WTC11 (cell line): ENCODE measurements around the gene NEURL3. TPM values are rescaled to one million over a fixed set of nuclear protein-coding genes. Genes with fewer than 3 reads are reported as not detected.

Experiments used
- ATAC-seq: fragments of 200-7000 bp; cut with Tn5 transposase; 2 replicates; pipeline ENCODE4 v1.10.0; 2021; ENCODE audit warnings: mild to moderate bottlenecking, moderate library complexity
- CTCF ChIA-PET: fragments of 300-600 bp; sonication (Branson Sonifier 250); formaldehyde crosslinking; loops from one replicate; lab custom pipeline; 2021; ENCODE audit warnings: antibody characterized with exemption; lab: Charles Lee
- POLR2A ChIA-PET: fragments of 350-600 bp; sonication (Branson Sonifier 250); formaldehyde crosslinking; loops from one replicate; lab custom pipeline; 2021; ENCODE audit warnings: antibody characterized with exemption; lab: Charles Lee
- DNase-seq: peaks from one replicate; pipeline ENCODE4 v3.0.0; 2021; ENCODE audit warnings: low spot score
- H3K27ac Mint-ChIP-seq: 2 replicates; pipeline ENCODE4 v1.8.0; 2021; ENCODE audit warnings: mixed read lengths
- H3K27me3 Mint-ChIP-seq: 2 replicates; pipeline ENCODE4 v1.8.0; 2021; ENCODE audit warnings: low read depth, mild to moderate bottlenecking, moderate library complexity, mixed read lengths
- H3K36me3 Mint-ChIP-seq: 2 replicates; pipeline ENCODE4 v1.8.0; 2021; ENCODE audit warnings: mixed read lengths
- H3K4me1 Mint-ChIP-seq: 2 replicates; pipeline ENCODE4 v1.8.0; 2022; ENCODE audit warnings: mixed read lengths
- H3K4me3 Mint-ChIP-seq: 2 replicates; pipeline ENCODE4 v1.8.0; 2021; ENCODE audit warnings: mild to moderate bottlenecking, moderate library complexity, mixed read lengths
- H3K9me3 Mint-ChIP-seq: 2 replicates; pipeline ENCODE4 v1.8.0; 2021; ENCODE audit warnings: mixed read lengths
- ATF1 ChIP-seq: sonication (generic); formaldehyde crosslinking; IDR thresholded peaks from 2 replicates; pipeline ENCODE4 v1.8.1; 2023; ENCODE audit warnings: mild to moderate bottlenecking, moderate library complexity, missing genetic modification reagents
- FOXP1 ChIP-seq: sonication (generic); formaldehyde crosslinking; IDR thresholded peaks from 2 replicates; pipeline ENCODE4 v1.8.0; 2022; ENCODE audit warnings: missing genetic modification reagents, mild to moderate bottlenecking, moderate library complexity, borderline replicate concordance
- GABPB1 ChIP-seq: sonication (generic); formaldehyde crosslinking; IDR thresholded peaks from 2 replicates; pipeline ENCODE4 v1.8.1; 2023; ENCODE audit warnings: mild to moderate bottlenecking, missing genetic modification reagents
- GRHL2 ChIP-seq: fragments of 250-450 bp; sonication (Bioruptor Pico); IDR thresholded peaks from 2 replicates; pipeline ENCODE4 v1.8.0; 2022; ENCODE audit warnings: mild to moderate bottlenecking, moderate library complexity; ENCODE audit not compliant: insufficient replicate concordance, severe bottlenecking
- JAZF1 ChIP-seq: fragments of 250-450 bp; sonication (Bioruptor Pico); IDR thresholded peaks from 2 replicates; pipeline ENCODE4 v1.9.0; 2021; ENCODE audit warnings: moderate library complexity, mild to moderate bottlenecking, inconsistent platforms
- MXD4 ChIP-seq: fragments of 250-450 bp; sonication (Bioruptor Pico); IDR thresholded peaks from 2 replicates; pipeline ENCODE4 v1.8.0; 2021; ENCODE audit warnings: mild to moderate bottlenecking, moderate library complexity, borderline replicate concordance
- NFATC4 ChIP-seq: fragments of 250-450 bp; sonication (Bioruptor Pico); IDR thresholded peaks from 2 replicates; pipeline ENCODE4 v1.9.0; 2021; ENCODE audit warnings: mild to moderate bottlenecking
- NR2C2 ChIP-seq: sonication (generic); formaldehyde crosslinking; IDR thresholded peaks from 2 replicates; pipeline ENCODE4 v1.8.0; 2022; ENCODE audit warnings: mild to moderate bottlenecking, missing genetic modification reagents
- PRRX2 ChIP-seq: fragments of 250-450 bp; sonication (Bioruptor Pico); IDR thresholded peaks from 2 replicates; pipeline ENCODE4 v1.8.0; 2021; ENCODE audit warnings: mild to moderate bottlenecking
- SOX15 ChIP-seq: fragments of 250-450 bp; sonication (Bioruptor Pico); IDR thresholded peaks from 2 replicates; pipeline ENCODE4 v1.9.0; 2021; ENCODE audit warnings: mild to moderate bottlenecking
- SP1 ChIP-seq: sonication (generic); formaldehyde crosslinking; conservative IDR thresholded peaks from 2 replicates; pipeline ENCODE4 v1.8.1; 2022; ENCODE audit warnings: missing genetic modification reagents
- TCF7 ChIP-seq: sonication (generic); formaldehyde crosslinking; IDR thresholded peaks from 2 replicates; pipeline ENCODE4 v1.8.0; 2022; ENCODE audit warnings: mild to moderate bottlenecking, low read depth, missing genetic modification reagents, moderate library complexity
- TEAD4 ChIP-seq: sonication (generic); formaldehyde crosslinking; IDR thresholded peaks from 2 replicates; pipeline ENCODE4 v1.8.0; 2022; ENCODE audit warnings: mild to moderate bottlenecking, missing genetic modification reagents
- TP53 ChIP-seq: sonication (generic); formaldehyde crosslinking; IDR thresholded peaks from 2 replicates; pipeline ENCODE4 v1.8.1; 2023; ENCODE audit warnings: mild to moderate bottlenecking, missing genetic modification reagents
- ZNF138 ChIP-seq: sonication (generic); formaldehyde crosslinking; conservative IDR thresholded peaks from 2 replicates; pipeline ENCODE4 v1.8.1; 2022; ENCODE audit warnings: mild to moderate bottlenecking, moderate library complexity, missing genetic modification reagents
- ZNF232 ChIP-seq: sonication (generic); formaldehyde crosslinking; IDR thresholded peaks from 2 replicates; pipeline ENCODE4 v1.8.0; 2022; ENCODE audit warnings: mild to moderate bottlenecking, missing genetic modification reagents
- ZNF416 ChIP-seq: fragments of 250-450 bp; sonication (Bioruptor Pico); IDR thresholded peaks from 2 replicates; pipeline ENCODE4 v1.9.0; 2021; ENCODE audit warnings: mild to moderate bottlenecking, inconsistent platforms
- total RNA-seq: library from RNA; stranded (reverse); gene quantifications from 3 replicates; pipeline ENCODE4 v1.2.3, GENCODE V29; 2021
- TF ChIP-seq, protein P1 (sequence below): fragments of 250-450 bp; sonication (Bioruptor Pico); IDR thresholded peaks from 2 replicates; pipeline ENCODE4 v1.9.0; 2021; ENCODE audit warnings: moderate library complexity, mild to moderate bottlenecking, inconsistent platforms, borderline replicate concordance
- TF ChIP-seq, protein P2 (sequence below): sonication (generic); formaldehyde crosslinking; IDR thresholded peaks from 2 replicates; pipeline ENCODE4 v1.8.1; 2022; ENCODE audit warnings: missing genetic modification reagents, borderline replicate concordance
- TF ChIP-seq, protein P3 (sequence below): fragments of 250-450 bp; sonication (Bioruptor Pico); conservative IDR thresholded peaks from 2 replicates; pipeline ENCODE4 v1.9.0; 2021; ENCODE audit warnings: mild to moderate bottlenecking
- TF ChIP-seq, protein P4 (sequence below): fragments of 250-450 bp; sonication (Bioruptor Pico); IDR thresholded peaks from 2 replicates; pipeline ENCODE4 v1.9.0; 2021; ENCODE audit warnings: mild to moderate bottlenecking, borderline replicate concordance
- TF ChIP-seq, protein P5 (sequence below): sonication (generic); formaldehyde crosslinking; IDR thresholded peaks from 2 replicates; pipeline ENCODE4 v1.8.0; 2022; ENCODE audit warnings: mild to moderate bottlenecking, missing genetic modification reagents
- TF ChIP-seq, protein P6 (sequence below): sonication (generic); formaldehyde crosslinking; conservative IDR thresholded peaks from 2 replicates; pipeline ENCODE4 v1.8.1; 2022; ENCODE audit warnings: mild to moderate bottlenecking, missing genetic modification reagents

Gene NEURL3
- total RNA-seq, 1 experiment from 2014 or later = not detected

DNA sequence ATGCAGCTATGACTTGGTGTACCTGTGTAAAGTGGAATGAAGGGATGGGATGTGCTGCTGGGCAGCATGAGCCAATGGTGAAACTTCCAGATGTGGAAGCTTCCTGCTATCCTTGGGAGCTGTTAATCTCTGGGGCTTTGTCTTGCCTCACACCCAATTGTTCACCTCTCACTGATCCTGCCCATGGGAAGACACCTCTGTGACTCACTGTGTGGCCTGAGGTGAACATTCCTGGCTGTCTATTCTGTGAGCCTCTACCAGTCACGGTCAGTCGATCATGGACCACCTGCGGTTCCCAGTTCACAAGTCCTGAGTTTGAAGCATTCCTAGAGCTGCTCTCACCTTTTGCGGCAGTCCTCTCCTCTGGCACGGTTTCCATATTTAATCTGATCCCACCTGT lies 12.1 kb downstream of the NEURL3 start:
- Mint-ChIP-seq H3K4me3 (no peak overlapping the region), H3K27me3 (peaks cover 4% of the 10 kb centered on the region; the same call in 1 of the 2 replicates), H3K36me3 (peaks cover 4% of the 10 kb centered on the region; the same call in 1 of the 2 replicates), H3K27ac (no peak overlapping the region), H3K9me3 (peaks cover 18% of the 10 kb centered on the region), H3K4me1 (peaks cover 1% of the 10 kb centered on the region; the same call in 1 of the 2 replicates)
- TF ChIP-seq TCF7 (CRISPR knock-in tag) = no peak
- TF ChIP-seq, protein P1, sequence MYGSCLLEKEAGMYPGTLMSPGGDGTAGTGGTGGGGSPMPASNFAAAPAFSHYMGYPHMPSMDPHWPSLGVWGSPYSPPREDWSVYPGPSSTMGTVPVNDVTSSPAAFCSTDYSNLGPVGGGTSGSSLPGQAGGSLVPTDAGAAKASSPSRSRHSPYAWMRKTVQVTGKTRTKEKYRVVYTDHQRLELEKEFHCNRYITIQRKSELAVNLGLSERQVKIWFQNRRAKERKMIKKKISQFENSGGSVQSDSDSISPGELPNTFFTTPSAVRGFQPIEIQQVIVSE (CRISPR knock-in tag) = no peak
- no peak for TF ChIP-seq TP53 (CRISPR knock-in tag)
- no peak for TF ChIP-seq ZNF232 (CRISPR knock-in tag)
- TF ChIP-seq, protein P2, sequence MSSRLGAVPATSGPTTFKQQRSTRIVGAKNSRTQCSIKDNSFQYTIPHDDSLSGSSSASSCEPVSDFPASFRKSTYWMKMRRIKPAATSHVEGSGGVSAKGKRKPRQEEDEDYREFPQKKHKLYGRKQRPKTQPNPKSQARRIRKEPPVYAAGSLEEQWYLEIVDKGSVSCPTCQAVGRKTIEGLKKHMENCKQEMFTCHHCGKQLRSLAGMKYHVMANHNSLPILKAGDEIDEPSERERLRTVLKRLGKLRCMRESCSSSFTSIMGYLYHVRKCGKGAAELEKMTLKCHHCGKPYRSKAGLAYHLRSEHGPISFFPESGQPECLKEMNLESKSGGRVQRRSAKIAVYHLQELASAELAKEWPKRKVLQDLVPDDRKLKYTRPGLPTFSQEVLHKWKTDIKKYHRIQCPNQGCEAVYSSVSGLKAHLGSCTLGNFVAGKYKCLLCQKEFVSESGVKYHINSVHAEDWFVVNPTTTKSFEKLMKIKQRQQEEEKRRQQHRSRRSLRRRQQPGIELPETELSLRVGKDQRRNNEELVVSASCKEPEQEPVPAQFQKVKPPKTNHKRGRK (CRISPR knock-in tag) = no peak
- TF ChIP-seq MXD4 = no peak
- no peak for TF ChIP-seq ZNF416 (CRISPR knock-in tag)
- no peak for TF ChIP-seq ZNF138 (CRISPR knock-in tag)
- TF ChIP-seq GABPB1 (CRISPR knock-in tag) = no peak
- TF ChIP-seq FOXP1 = no peak
- TF ChIP-seq PRRX2 (CRISPR knock-in tag) = no peak
- no peak for TF ChIP-seq NFATC4 (CRISPR knock-in tag)
- no peak for TF ChIP-seq NR2C2 (CRISPR knock-in tag)
- no peak for TF ChIP-seq JAZF1 (CRISPR knock-in tag)
- DNase-seq (peak; percentile 44), ATAC-seq (peak; percentile 72)
- POLR2A ChIA-PET = no interaction called here
- CTCF ChIA-PET = interaction anchor here (0.9 to 5.3 kb wide), 3 partner anchors 11 to 61 kb away, joined by 4 to 28 read pairs (median 4); no protein-coding TSS in a partner anchor

DNA sequence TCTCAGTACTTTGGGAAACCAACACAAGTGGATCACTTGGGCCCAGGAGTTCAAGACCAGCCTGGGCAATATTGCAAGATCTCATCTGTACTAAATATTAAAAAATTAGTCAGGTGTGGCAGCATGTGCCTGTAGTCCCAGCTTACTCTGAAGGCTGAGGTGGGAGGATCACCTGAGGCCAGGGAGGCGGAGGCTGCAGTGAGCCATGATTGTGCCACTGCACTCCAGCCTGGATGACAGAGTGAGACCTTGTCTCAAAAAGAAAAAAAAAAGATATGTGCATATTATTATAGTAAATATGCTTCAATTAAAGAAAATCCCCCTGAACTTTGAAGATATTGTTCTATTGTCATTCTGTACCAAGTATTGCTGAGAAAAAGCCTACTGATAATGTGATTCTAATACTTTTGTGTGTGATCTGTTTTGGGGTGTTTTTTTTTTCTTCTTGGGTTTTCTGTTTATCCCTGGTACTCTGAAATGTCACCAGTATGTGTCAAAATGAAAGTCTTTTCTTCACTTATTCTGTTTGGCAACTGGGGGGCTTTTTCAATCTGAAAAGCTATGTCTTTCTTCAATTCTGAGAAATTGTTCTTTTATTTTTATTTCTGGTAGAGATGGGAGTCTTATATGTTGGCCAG lies 13.2 kb downstream of the NEURL3 start:
- POLR2A ChIA-PET = no interaction called here
- TF ChIP-seq GRHL2 (CRISPR knock-in tag) (no peak), ATF1 (CRISPR knock-in tag) (no peak), NFATC4 (CRISPR knock-in tag) (no peak), TEAD4 (CRISPR knock-in tag) (no peak), SP1 (no peak), SOX15 (no peak), TCF7 (CRISPR knock-in tag) (no peak)
- TF ChIP-seq, protein P3, sequence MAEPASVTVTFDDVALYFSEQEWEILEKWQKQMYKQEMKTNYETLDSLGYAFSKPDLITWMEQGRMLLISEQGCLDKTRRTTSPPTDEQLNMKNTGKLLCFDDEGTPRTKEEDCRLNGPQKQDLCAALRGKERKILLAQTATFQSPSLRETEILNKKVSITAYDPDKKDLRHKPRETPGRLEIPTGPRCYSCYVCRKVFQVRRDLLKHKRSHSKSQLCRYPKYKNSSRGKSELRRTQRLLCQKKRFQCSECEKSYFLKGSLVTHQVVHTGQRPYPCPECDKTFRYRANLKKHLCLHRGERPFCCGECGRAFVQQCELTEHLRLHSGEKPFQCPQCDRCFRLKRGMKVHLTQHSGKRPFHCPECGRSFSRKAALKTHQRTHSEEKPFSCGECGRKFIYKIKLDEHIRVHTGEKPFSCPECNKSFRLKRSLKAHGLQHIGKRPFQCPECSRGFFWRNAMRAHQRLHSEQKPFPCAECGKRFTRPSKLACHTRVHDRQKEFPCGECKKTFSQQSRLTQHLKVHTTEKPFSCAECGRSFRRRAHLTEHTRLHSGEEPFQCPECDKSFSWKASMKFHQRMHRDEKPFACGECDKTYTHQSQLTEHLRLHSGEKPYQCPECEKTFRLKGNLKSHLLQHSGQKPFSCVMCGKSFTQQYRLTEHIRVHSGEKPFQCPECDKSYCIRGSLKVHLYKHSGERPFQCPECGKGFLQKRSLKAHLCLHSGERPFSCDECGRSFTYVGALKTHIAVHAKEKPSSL (CRISPR knock-in tag) = no peak
- TF ChIP-seq, protein P4, sequence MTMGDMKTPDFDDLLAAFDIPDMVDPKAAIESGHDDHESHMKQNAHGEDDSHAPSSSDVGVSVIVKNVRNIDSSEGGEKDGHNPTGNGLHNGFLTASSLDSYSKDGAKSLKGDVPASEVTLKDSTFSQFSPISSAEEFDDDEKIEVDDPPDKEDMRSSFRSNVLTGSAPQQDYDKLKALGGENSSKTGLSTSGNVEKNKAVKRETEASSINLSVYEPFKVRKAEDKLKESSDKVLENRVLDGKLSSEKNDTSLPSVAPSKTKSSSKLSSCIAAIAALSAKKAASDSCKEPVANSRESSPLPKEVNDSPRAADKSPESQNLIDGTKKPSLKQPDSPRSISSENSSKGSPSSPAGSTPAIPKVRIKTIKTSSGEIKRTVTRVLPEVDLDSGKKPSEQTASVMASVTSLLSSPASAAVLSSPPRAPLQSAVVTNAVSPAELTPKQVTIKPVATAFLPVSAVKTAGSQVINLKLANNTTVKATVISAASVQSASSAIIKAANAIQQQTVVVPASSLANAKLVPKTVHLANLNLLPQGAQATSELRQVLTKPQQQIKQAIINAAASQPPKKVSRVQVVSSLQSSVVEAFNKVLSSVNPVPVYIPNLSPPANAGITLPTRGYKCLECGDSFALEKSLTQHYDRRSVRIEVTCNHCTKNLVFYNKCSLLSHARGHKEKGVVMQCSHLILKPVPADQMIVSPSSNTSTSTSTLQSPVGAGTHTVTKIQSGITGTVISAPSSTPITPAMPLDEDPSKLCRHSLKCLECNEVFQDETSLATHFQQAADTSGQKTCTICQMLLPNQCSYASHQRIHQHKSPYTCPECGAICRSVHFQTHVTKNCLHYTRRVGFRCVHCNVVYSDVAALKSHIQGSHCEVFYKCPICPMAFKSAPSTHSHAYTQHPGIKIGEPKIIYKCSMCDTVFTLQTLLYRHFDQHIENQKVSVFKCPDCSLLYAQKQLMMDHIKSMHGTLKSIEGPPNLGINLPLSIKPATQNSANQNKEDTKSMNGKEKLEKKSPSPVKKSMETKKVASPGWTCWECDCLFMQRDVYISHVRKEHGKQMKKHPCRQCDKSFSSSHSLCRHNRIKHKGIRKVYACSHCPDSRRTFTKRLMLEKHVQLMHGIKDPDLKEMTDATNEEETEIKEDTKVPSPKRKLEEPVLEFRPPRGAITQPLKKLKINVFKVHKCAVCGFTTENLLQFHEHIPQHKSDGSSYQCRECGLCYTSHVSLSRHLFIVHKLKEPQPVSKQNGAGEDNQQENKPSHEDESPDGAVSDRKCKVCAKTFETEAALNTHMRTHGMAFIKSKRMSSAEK (CRISPR knock-in tag) = no peak
- TF ChIP-seq, protein P5, sequence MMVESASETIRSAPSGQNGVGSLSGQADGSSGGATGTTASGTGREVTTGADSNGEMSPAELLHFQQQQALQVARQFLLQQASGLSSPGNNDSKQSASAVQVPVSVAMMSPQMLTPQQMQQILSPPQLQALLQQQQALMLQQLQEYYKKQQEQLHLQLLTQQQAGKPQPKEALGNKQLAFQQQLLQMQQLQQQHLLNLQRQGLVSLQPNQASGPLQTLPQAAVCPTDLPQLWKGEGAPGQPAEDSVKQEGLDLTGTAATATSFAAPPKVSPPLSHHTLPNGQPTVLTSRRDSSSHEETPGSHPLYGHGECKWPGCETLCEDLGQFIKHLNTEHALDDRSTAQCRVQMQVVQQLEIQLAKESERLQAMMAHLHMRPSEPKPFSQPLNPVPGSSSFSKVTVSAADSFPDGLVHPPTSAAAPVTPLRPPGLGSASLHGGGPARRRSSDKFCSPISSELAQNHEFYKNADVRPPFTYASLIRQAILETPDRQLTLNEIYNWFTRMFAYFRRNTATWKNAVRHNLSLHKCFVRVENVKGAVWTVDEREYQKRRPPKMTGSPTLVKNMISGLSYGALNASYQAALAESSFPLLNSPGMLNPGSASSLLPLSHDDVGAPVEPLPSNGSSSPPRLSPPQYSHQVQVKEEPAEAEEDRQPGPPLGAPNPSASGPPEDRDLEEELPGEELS (CRISPR knock-in tag) = no peak
- TF ChIP-seq, protein P6, sequence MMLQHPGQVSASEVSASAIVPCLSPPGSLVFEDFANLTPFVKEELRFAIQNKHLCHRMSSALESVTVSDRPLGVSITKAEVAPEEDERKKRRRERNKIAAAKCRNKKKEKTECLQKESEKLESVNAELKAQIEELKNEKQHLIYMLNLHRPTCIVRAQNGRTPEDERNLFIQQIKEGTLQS (CRISPR knock-in tag) = no peak
- DNase-seq (no peak), ATAC-seq (no peak)
- Mint-ChIP-seq H3K36me3 (peaks cover 4% of the 10 kb centered on the region; the same call in 1 of the 2 replicates), H3K4me3 (no peak overlapping the region), H3K27ac (no peak overlapping the region), H3K27me3 (peaks cover 4% of the 10 kb centered on the region; the same call in 1 of the 2 replicates), H3K4me1 (no peaks in the 10 kb centered on the region; the same call in 1 of the 2 replicates), H3K9me3 (peaks cover 18% of the 10 kb centered on the region)
- CTCF ChIA-PET = interaction anchor here (0.7 to 5.3 kb wide), 2 partner anchors 17 to 215 kb away, joined by 3 to 28 read pairs; no protein-coding TSS in a partner anchor
